Measurements from ENCODE around the gene PDF. TPM values are rescaled to one million over a fixed set of nuclear protein-coding genes. Genes with fewer than 3 reads are reported as not detected.

PDF gene
- total and polyA plus RNA-seq, 2 donors (not counting 1 experiment from before 2014, with no cell fraction given), result 8.7 to 14.4 TPM

DNA sequence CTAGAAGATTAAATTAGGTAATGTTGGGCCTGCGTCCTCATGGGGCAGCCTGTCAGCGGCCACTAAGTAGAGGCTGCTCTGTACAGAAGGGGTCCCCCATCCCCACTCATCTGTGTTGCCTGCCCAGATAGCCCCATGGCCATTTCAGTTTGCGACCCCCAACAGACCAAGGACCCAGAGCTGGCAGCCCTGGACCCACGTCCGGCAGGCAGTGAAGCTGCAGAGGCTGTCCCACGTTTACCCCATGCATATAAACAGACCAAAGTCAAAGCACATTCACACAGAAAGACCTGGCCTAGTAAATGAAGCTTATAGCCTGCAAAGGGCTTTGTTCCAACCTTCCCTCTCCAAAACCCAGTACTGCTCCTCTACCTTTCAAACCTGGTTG lies 4.6 kb downstream of the PDF start:
- Histone ChIP-seq H3K4me1 (ENCODE audit: control insufficient read depth, extremely low read depth, insufficient read depth, low read length) (peaks cover 7% of the 10 kb centered on the region), H3K9me3 (ENCODE audit: control insufficient read depth, insufficient read depth, low read depth, low read length) (no peaks in the 10 kb centered on the region), H3K27me3 (ENCODE audit: control insufficient read depth, insufficient read depth, low read length) (no peaks in the 10 kb centered on the region), H3K4me2 (ENCODE audit: extremely low read depth, insufficient read depth, low read length) (peak overlapping the region; percentile 36), H3K9ac (ENCODE audit: insufficient read depth, low read length) (no peak overlapping the region), H3K27ac (ENCODE audit: insufficient read depth, low read length) (no peak overlapping the region), H3K4me3 (replicated peaks in 1 of 4; ENCODE audit: control extremely low read depth in 1 of 4, insufficient read depth in 1 of 4, low read depth in 3 of 4, low read length in 4 of 4) (no peak overlapping the region), H4K20me1 (ENCODE audit: control insufficient read depth, extremely low read depth, insufficient read depth, low read length) (no peaks in the 10 kb centered on the region), H2AFZ (ENCODE audit: low read length) (no peak overlapping the region), H3K79me2 (ENCODE audit: control insufficient read depth, insufficient read depth, low read length) (peaks cover 58% of the 10 kb centered on the region), H3K36me3 (ENCODE audit: control insufficient read depth, insufficient read depth, low read length) (peaks cover 25% of the 10 kb centered on the region)
- TF ChIP-seq, protein P1, sequence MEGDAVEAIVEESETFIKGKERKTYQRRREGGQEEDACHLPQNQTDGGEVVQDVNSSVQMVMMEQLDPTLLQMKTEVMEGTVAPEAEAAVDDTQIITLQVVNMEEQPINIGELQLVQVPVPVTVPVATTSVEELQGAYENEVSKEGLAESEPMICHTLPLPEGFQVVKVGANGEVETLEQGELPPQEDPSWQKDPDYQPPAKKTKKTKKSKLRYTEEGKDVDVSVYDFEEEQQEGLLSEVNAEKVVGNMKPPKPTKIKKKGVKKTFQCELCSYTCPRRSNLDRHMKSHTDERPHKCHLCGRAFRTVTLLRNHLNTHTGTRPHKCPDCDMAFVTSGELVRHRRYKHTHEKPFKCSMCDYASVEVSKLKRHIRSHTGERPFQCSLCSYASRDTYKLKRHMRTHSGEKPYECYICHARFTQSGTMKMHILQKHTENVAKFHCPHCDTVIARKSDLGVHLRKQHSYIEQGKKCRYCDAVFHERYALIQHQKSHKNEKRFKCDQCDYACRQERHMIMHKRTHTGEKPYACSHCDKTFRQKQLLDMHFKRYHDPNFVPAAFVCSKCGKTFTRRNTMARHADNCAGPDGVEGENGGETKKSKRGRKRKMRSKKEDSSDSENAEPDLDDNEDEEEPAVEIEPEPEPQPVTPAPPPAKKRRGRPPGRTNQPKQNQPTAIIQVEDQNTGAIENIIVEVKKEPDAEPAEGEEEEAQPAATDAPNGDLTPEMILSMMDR (conservative IDR thresholded peaks at IDR 0.05 in 1 of 2, IDR thresholded peaks at IDR 0.05 in 1 of 2; ENCODE audit: low read depth in 1 of 2, low read length in 2 of 2), result no peak
- no peak for TF ChIP-seq EZH2 (IDR thresholded peaks at IDR 0.05; ENCODE audit: low read length, missing control alignments)
- DNase-seq (ENCODE audit: low read depth in 2 of 2), result no peak

DNA sequence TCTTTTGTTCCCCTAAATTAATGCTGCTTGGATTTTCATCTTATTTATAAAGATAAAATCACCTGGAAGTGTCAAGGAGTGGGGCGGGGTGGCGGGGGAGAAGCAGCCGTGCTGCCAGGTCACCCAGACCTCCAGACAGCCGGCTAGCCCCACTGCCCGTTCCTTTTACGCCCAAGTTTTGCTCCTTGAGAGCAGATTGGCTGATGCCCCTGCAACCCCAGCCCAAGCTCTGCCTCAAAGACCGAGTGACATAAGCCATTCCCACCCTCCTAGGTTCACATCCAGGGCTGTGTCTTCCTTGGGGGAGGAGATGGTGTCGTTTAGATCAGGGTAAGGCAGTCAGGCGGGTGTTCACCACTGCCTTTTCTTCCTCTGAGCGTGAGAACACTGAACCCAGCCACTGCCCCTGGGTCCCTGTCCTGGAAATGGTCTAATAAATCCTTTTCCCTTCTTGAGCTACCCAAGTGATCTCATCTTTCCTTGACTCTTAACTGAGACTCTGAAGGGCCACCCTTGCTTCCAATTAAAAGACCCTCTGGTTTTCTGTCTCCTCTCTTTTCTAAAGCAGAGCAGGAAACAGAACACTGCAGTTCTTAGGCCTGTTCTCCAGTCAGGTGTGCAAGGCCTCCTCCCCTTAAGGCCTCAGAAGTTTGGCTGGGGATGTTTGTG lies 5.7 kb downstream of the PDF start:
- H3K9me3 ChIP-seq (ENCODE audit: control insufficient read depth, insufficient read depth, low read depth, low read length), result no peaks in the 10 kb centered on the region
- H2AFZ ChIP-seq (ENCODE audit: low read length), result no peak overlapping the region
- TF ChIP-seq EZH2 (IDR thresholded peaks at IDR 0.05; ENCODE audit: low read length, missing control alignments), result no peak
- TF ChIP-seq, protein P1 (conservative IDR thresholded peaks at IDR 0.05 in 1 of 2, IDR thresholded peaks at IDR 0.05 in 1 of 2; ENCODE audit: low read depth in 1 of 2, low read length in 2 of 2), result no peak
- no peaks in the 10 kb centered on the region for H3K27me3 ChIP-seq (ENCODE audit: control insufficient read depth, insufficient read depth, low read length)
- H3K4me2 ChIP-seq (ENCODE audit: extremely low read depth, insufficient read depth, low read length), result no peak overlapping the region
- H3K4me1 ChIP-seq (ENCODE audit: control insufficient read depth, extremely low read depth, insufficient read depth, low read length), result peaks cover 7% of the 10 kb centered on the region
- DNase-seq (ENCODE audit: low read depth in 2 of 2), result no peak
- H4K20me1 ChIP-seq (ENCODE audit: control insufficient read depth, extremely low read depth, insufficient read depth, low read length), result no peaks in the 10 kb centered on the region
- no peak overlapping the region for H3K27ac ChIP-seq (ENCODE audit: insufficient read depth, low read length)
- peaks cover 54% of the 10 kb centered on the region for H3K79me2 ChIP-seq (ENCODE audit: control insufficient read depth, insufficient read depth, low read length)
- H3K36me3 ChIP-seq (ENCODE audit: control insufficient read depth, insufficient read depth, low read length), result peaks cover 34% of the 10 kb centered on the region
- no peak overlapping the region for H3K4me3 ChIP-seq (replicated peaks in 1 of 4; ENCODE audit: control extremely low read depth in 1 of 4, insufficient read depth in 1 of 4, low read depth in 3 of 4, low read length in 4 of 4)
- no peak overlapping the region for H3K9ac ChIP-seq (ENCODE audit: insufficient read depth, low read length)

DNA sequence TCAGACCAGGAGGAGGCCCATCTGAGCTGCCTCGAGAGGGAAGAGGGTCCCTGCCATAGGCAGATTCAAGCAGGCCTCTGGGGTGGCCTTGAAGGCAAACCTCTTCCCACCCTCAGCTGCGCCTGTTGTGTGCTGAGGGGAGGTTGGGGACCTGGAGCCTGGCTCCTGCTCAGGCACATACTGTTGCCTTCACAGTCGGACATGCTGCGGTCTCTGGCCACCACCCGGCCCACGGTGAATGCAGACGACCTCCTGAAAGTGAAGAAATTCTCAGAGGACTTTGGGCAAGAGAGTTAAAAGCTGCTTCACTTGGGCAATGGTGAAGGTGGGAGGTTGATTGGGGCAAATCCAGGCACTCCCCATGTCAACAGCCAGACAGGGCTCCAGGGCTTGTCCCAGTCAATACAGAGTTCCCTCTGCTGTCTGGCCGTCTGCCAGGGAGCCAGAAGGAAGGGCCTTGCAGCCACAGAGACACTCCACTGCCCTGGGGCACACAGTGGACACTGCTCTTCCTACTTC lies 6.3 kb downstream of the PDF start:
- Histone ChIP-seq H3K4me1 (ENCODE audit: control insufficient read depth, extremely low read depth, insufficient read depth, low read length) (peaks cover 5% of the 10 kb centered on the region), H2AFZ (ENCODE audit: low read length) (no peak overlapping the region), H3K27me3 (ENCODE audit: control insufficient read depth, insufficient read depth, low read length) (no peaks in the 10 kb centered on the region), H3K27ac (ENCODE audit: insufficient read depth, low read length) (no peak overlapping the region), H3K36me3 (ENCODE audit: control insufficient read depth, insufficient read depth, low read length) (peaks cover 40% of the 10 kb centered on the region), H4K20me1 (ENCODE audit: control insufficient read depth, extremely low read depth, insufficient read depth, low read length) (no peaks in the 10 kb centered on the region), H3K4me2 (ENCODE audit: extremely low read depth, insufficient read depth, low read length) (no peak overlapping the region), H3K9me3 (ENCODE audit: control insufficient read depth, insufficient read depth, low read depth, low read length) (no peaks in the 10 kb centered on the region), H3K79me2 (ENCODE audit: control insufficient read depth, insufficient read depth, low read length) (peaks cover 47% of the 10 kb centered on the region), H3K4me3 (replicated peaks in 1 of 4; ENCODE audit: control extremely low read depth in 1 of 4, insufficient read depth in 1 of 4, low read depth in 3 of 4, low read length in 4 of 4) (no peak overlapping the region), H3K9ac (ENCODE audit: insufficient read depth, low read length) (no peak overlapping the region)
- DNase-seq (ENCODE audit: low read depth in 2 of 2), result no peak
- TF ChIP-seq, protein P1 (conservative IDR thresholded peaks at IDR 0.05 in 1 of 2, IDR thresholded peaks at IDR 0.05 in 1 of 2; ENCODE audit: low read depth in 1 of 2, low read length in 2 of 2), result no peak
- no peak for TF ChIP-seq EZH2 (IDR thresholded peaks at IDR 0.05; ENCODE audit: low read length, missing control alignments)

All from fibroblast of lung (primary cell).